Natural killer cell (primary cell): ENCODE measurements around the gene LAPTM4A. TPM values are rescaled to one million over a fixed set of nuclear protein-coding genes. Genes with fewer than 3 reads are reported as not detected.

Experiments
- ATAC-seq, 3 donors: fragments of 150-1000 bp in 2 of 3; fragments of 200-7000 bp in 1 of 3; cut with Tn5 transposase; 1 replicate in 1 of 3; 2 replicates in 2 of 3; pipeline ENCODE4 v1.10.0; 2021; ENCODE audit warnings: mild to moderate bottlenecking in 2 of 3, moderate library complexity in 2 of 3
- DNase-seq, 2 donors: peaks; one replicate each; pipeline versions ENCODE4 v3.0.0 to v3.0.0-alpha.2; 2013 to 2021; ENCODE audit warnings: mixed read lengths in 1 of 2
- H3K27ac ChIP-seq: one replicate; pipeline ENCODE4 v1.5.1; 2013; ENCODE audit warnings: mild to moderate bottlenecking, low read length
- H3K27me3 ChIP-seq: one replicate; pipeline ENCODE4 v1.6.1; 2013; ENCODE audit warnings: low read length; ENCODE audit not compliant: control insufficient read depth, insufficient read depth
- H3K36me3 ChIP-seq: one replicate; pipeline ENCODE4 v1.6.1; 2013; ENCODE audit warnings: low read length; ENCODE audit not compliant: control insufficient read depth, insufficient read depth
- H3K4me1 ChIP-seq: one replicate; pipeline ENCODE4 v1.6.1; 2013; ENCODE audit warnings: low read length; ENCODE audit not compliant: control insufficient read depth, insufficient read depth
- H3K4me3 ChIP-seq: one replicate; pipeline ENCODE4 v1.5.1; 2013; ENCODE audit warnings: low read length
- H3K9me3 ChIP-seq: one replicate; pipeline ENCODE4 v1.6.1; 2013; ENCODE audit warnings: low read length; ENCODE audit not compliant: control insufficient read depth, insufficient read depth
- H3K27ac Mint-ChIP-seq, 2 donors: one replicate each; pipeline ENCODE4 v1.8.0; 2022; ENCODE audit warnings: mild to moderate bottlenecking in 2 of 2, mixed read lengths in 2 of 2, moderate library complexity in 1 of 2
- H3K27me3 Mint-ChIP-seq, 2 donors: one replicate each; pipeline ENCODE4 v1.8.0; 2022; ENCODE audit warnings: low read depth in 2 of 2, mixed read lengths in 2 of 2
- H3K36me3 Mint-ChIP-seq: one replicate; pipeline ENCODE4 v1.8.0; 2022; ENCODE audit warnings: mixed read lengths
- H3K4me1 Mint-ChIP-seq, 2 donors: one replicate each; pipeline ENCODE4 v1.8.0; 2022; ENCODE audit warnings: mixed read lengths in 2 of 2
- H3K4me3 Mint-ChIP-seq: one replicate; pipeline ENCODE4 v1.8.0; 2022; ENCODE audit warnings: mild to moderate bottlenecking, moderate library complexity, mixed read lengths
- H3K9me3 Mint-ChIP-seq, 2 donors: one replicate each; pipeline ENCODE4 v1.8.0; 2022; ENCODE audit warnings: mixed read lengths in 2 of 2
- CTCF ChIP-seq: fragments of 200-600 bp; IDR thresholded peaks from one replicate; pipeline ENCODE4 v1.8.0; 2022; ENCODE audit warnings: antibody characterized with exemption
- WGBS: methylation state at CpG from one replicate; pipeline ENCODE4 v1.1.7; 2013; ENCODE audit warnings: missing lambda C conversion rate; ENCODE audit not compliant: insufficient coverage; 5-methylcytosine and 5-hydroxymethylcytosine counted together
- intact Hi-C: fragments of 100-400 bp; cut with micrococcal nuclease; formaldehyde crosslinking; loops from one replicate; pipeline ENCODE4 v1.14.2; 2022
- total RNA-seq, 4 donors: library from RNA; stranded (reverse); fragments of 120-200 nt in 1 of 4; gene quantifications; one replicate each; pipeline versions ENCODE4 v1.2.3 to v1.2.4, GENCODE V29; 2013 to 2022

Gene LAPTM4A
- total RNA-seq, 3 donors from 2014 or later (not counting 1 experiment from before 2014, with no cell fraction given) = 60.6 to 98.4 (median 75.0) TPM

DNA sequence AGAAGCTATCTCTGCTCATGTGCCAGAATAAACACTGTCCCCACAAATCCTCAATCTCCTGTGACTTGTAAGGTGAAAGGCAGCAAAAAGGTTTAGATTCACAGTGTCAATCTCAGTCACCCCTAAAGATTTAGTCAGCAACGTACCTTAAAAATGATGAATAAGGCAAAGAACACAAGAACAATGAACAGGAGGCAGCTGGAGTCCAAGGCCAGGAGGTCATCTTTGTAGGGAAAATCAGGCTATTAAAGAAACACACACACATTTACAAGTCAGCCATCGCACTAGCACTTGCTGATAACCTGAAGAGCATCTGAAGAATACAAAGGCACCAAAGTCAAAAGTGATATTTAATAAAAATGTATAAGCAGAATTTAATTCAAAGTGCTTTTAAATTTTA lies 16.6 kb downstream of the LAPTM4A start:
- DNase-seq = no peak
- peak overlapping the region in 1 of 2 donors; percentile 35 for H3K27ac Mint-ChIP-seq
- H3K4me3 ChIP-seq = no peak overlapping the region
- WGBS = 94% methylated on average over 1 of the region's 2 CpGs
- no peaks in the 10 kb centered on the region for H3K4me1 ChIP-seq
- H3K27me3 ChIP-seq = no peaks in the 10 kb centered on the region
- no peak for ATAC-seq
- no peaks in the 10 kb centered on the region for H3K27me3 Mint-ChIP-seq
- no peak overlapping the region for H3K4me3 Mint-ChIP-seq
- peaks cover 11% of the 10 kb centered on the region for H3K36me3 Mint-ChIP-seq
- H3K4me1 Mint-ChIP-seq = peaks cover 0 to 9% of the 10 kb centered on the region in 2 donors
- H3K36me3 ChIP-seq = peaks cover 78% of the 10 kb centered on the region
- H3K9me3 Mint-ChIP-seq = no peaks in the 10 kb centered on the region
- TF ChIP-seq CTCF = no peak
- no peak overlapping the region for H3K27ac ChIP-seq
- no peaks in the 10 kb centered on the region for H3K9me3 ChIP-seq
- intact Hi-C loops = no loop called here

- WGBS = 100% methylated on average over 4 of the region's 4 CpGs
- Histone ChIP-seq H3K4me3 (no peak overlapping the region), H3K9me3 (no peaks in the 10 kb centered on the region), H3K27me3 (no peaks in the 10 kb centered on the region), H3K36me3 (peaks cover 78% of the 10 kb centered on the region), H3K4me1 (no peaks in the 10 kb centered on the region), H3K27ac (no peak overlapping the region)
- H3K4me1 Mint-ChIP-seq = peaks cover 0 to 9% of the 10 kb centered on the region in 2 donors
- H3K4me3 Mint-ChIP-seq = no peak overlapping the region
- no peaks in the 10 kb centered on the region for H3K27me3 Mint-ChIP-seq
- ATAC-seq = no peak
- DNase-seq = no peak
- no peak overlapping the region for H3K27ac Mint-ChIP-seq
- H3K9me3 Mint-ChIP-seq = no peaks in the 10 kb centered on the region
- intact Hi-C loops = no loop called here
- TF ChIP-seq CTCF = no peak
- H3K36me3 Mint-ChIP-seq = peaks cover 16% of the 10 kb centered on the region
Measured at GRCh38 chr2:20034218-20034617, 17.2 kb downstream of the LAPTM4A start.

GRCh38 chr2:20033322-20033721 lies 18.1 kb downstream of the LAPTM4A start:
- Histone ChIP-seq H3K27ac (no peak overlapping the region), H3K9me3 (no peaks in the 10 kb centered on the region), H3K27me3 (no peaks in the 10 kb centered on the region), H3K4me3 (no peak overlapping the region), H3K4me1 (no peaks in the 10 kb centered on the region), H3K36me3 (peaks cover 71% of the 10 kb centered on the region)
- H3K4me3 Mint-ChIP-seq = no peak overlapping the region
- no peaks in the 10 kb centered on the region for H3K9me3 Mint-ChIP-seq
- intact Hi-C loops = no loop called here
- 98% methylated on average over 3 of the region's 3 CpGs for WGBS
- H3K4me1 Mint-ChIP-seq = peaks cover 0 to 9% of the 10 kb centered on the region in 2 donors
- H3K27ac Mint-ChIP-seq = no peak overlapping the region
- TF ChIP-seq CTCF = no peak
- ATAC-seq = no peak
- DNase-seq = no peak
- H3K27me3 Mint-ChIP-seq = no peaks in the 10 kb centered on the region
- peaks cover 25% of the 10 kb centered on the region for H3K36me3 Mint-ChIP-seq

GRCh38 chr2:20030224-20030623 lies 21.2 kb downstream of the LAPTM4A start:
- WGBS = 92% methylated on average over 6 of the region's 6 CpGs
- no peak overlapping the region for H3K4me3 ChIP-seq
- no peaks in the 10 kb centered on the region for H3K27me3 Mint-ChIP-seq
- DNase-seq (no peak), ATAC-seq (no peak)
- no peaks in the 10 kb centered on the region for H3K4me1 Mint-ChIP-seq
- intact Hi-C loops = no loop called here
- H3K36me3 Mint-ChIP-seq = peaks cover 27% of the 10 kb centered on the region
- no peak overlapping the region for H3K27ac ChIP-seq
- no peak overlapping the region for H3K27ac Mint-ChIP-seq
- peaks cover 46% of the 10 kb centered on the region for H3K36me3 ChIP-seq
- H3K9me3 Mint-ChIP-seq = no peaks in the 10 kb centered on the region
- TF ChIP-seq CTCF = no peak
- no peaks in the 10 kb centered on the region for H3K27me3 ChIP-seq
- H3K9me3 ChIP-seq = no peaks in the 10 kb centered on the region
- no peaks in the 10 kb centered on the region for H3K4me1 ChIP-seq
- no peak overlapping the region for H3K4me3 Mint-ChIP-seq
